Erythroblast (primary cell): ENCODE data around the gene ONECUT1.

Experiments
- GATA1 ChIP-seq: IDR thresholded peaks from 2 replicates; pipeline ENCODE4 v1.6.1; 2011; ENCODE audit warnings: low read depth, mild to moderate bottlenecking, control low read depth, low read length, moderate library complexity
- POLR2A ChIP-seq: IDR thresholded peaks from 2 replicates; pipeline ENCODE4 v1.6.1; 2011; ENCODE audit warnings: mild to moderate bottlenecking, low read length

DNA sequence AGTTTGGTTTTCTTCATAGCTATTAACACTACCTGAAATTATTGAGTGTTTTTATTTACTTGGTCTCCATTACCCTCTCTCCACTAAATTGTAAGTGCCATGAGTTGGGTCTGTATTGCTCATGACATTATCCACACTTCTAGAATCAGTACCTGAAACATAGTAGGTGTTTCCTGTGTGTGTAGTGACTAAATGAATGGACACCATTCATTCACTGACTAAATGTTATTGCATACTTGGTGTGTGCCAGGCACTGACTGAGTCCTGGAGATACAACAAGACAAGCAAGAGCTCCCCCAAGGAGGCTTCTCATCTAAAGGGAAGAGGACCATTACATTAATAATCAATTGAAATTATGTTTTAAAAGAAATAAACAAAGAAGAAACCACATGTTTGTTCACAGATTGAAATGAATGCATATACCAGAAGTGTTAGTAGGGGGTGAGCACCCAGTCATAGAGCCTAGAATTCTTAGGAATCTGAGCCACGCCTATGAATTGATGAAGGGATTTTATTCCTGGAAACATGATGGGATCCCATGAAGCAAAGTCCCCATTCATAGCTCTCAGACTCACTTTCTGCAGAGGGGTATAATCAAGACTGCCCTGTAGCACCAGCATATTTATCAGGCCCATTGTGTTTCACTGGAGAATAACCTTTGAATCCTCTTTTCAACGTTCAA is 79.3 kb downstream of the ONECUT1 start:
- no peak for TF ChIP-seq POLR2A
- no peak for TF ChIP-seq GATA1
